CD4-positive, alpha-beta T cell treated with Interleukin-17A for 1 hour (primary cell): ENCODE results near the gene KCNT1.

ENCODE experiments used
- DNase-seq: peaks from one replicate; pipeline ENCODE4 v3.0.0-alpha.2; 2020

Gene KCNT1

DNA sequence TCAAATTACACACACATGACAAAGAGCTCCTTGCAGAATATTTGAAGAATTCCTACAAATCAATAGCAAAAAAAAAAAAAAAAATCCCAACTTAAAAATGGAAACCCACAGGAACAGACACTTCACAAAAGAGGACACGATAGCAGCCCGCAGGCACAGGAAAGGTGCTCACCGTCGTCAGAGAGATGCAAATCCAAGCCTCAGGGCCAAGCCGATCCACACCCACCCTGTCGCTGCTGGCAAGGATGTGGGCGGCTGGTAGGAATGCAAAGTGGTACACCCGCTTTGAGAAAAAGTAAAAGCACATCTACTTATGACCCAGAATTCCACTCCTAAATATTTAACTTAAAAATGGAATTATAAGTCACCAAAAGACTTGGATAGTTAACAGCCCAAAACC lies 28.0 kb upstream of the KCNT1 start:
- DNase-seq, result no peak

GRCh38 chr9:135674977-135675376 lies 27.0 kb upstream of the KCNT1 start:
- no peak for DNase-seq

DNA sequence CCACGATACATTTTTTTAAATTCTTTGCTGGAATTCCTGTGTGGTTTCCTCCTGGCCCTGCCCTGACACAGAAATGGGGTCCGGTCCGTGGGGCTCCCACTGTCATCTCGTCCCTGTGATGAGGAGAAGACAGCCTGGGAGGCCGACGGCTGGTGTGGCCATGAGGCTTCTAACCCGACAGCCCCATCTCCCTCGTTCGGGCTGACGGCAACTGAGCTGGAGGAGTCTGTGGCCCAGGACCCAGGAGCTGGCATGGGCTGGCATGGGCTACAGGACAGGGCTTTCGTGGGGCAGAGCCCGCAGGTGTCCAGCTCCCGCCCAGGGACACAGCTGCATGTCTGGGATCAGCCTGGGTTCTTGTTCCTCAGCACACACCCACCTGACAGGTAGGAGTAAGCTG lies 25.1 kb upstream of the KCNT1 start:
- no peak for DNase-seq

DNA sequence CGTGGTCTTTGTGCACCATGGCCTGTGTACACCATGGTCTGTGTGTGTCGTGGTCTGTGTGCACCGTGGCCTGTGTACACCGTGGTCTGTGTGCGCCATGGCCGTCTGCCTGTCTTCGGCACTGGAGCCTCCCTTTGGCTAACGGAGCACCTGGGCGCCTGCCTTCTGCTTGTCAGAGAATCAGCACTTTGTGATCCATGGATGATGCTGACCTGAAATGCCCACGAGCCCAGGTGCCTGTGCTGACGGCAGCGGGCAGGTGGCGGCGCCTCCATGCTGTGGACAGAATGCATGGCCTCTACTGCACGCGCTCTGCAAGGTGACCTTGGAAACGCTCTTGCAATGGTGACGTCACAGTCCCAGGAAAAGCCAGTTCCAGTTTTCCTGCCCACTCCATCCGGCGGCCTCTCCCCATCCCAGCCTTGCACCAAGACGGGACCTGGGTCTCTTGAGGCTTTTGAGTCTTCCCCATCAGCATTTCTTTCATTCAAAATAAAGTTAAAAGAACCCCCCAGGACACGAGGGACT lies 24.3 kb upstream of the KCNT1 start:
- DNase-seq, result no peak

DNA sequence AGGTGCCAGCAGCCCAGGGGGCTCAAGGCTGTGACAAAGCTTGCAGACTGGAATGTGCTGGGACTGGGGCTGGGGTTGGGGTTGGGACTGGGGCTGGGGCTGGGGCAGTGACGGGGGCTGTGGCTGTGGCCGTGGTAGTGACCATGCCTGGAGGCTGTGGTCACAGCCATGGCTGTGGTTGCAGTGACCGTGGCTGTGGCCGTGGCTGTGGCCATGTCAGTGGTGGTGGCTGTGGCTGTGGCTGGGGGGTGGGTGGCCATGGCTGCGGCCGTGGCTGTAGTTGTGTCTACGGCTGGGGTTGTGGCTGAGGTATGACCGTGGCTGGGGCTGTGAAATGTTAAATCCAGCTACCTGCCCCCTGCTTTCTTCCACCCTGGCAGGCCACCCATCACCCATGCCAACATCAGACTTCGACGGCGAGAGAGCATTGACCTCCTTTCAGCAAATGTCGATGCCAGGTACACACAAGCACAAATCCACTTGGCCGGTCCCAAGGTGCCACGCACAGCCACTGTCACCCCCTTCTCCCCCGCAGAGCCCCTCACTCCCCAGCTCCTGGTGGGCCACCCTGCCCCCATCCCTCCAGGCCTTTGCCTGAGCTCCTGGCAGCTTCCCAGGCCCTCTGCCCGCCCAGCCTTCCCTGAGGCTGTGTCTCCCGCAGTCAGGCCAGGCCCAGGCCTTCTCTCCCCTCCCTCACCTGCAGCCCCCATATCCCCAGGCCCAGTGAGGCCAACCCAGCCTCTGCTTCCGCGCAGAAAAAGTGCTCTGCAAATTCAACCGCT lies 23.6 kb upstream of the KCNT1 start:
- DNase-seq, result no peak

DNA sequence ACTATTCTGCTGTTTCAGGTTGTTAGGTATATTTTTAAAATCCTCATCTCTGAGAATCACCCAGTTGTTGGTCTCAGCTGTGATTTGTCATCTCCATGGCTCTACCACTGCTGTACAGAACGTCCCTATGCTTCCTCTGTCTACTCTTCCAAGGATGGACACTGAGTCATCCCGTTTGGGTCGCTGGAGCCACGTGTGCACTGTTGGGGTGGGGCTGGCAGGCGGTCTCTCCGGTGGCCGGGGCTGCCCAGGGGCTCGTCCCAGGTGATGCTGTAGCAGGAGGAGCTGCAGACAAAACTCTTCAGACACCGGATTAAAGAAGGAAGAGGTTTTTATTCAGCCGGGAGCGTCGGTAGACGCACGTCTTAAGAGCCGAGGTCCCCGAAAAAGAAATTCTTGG lies 21.9 kb upstream of the KCNT1 start:
- no peak for DNase-seq

GRCh38 chr9:135681161-135681560 lies 20.8 kb upstream of the KCNT1 start:
- DNase-seq, result no peak

DNA sequence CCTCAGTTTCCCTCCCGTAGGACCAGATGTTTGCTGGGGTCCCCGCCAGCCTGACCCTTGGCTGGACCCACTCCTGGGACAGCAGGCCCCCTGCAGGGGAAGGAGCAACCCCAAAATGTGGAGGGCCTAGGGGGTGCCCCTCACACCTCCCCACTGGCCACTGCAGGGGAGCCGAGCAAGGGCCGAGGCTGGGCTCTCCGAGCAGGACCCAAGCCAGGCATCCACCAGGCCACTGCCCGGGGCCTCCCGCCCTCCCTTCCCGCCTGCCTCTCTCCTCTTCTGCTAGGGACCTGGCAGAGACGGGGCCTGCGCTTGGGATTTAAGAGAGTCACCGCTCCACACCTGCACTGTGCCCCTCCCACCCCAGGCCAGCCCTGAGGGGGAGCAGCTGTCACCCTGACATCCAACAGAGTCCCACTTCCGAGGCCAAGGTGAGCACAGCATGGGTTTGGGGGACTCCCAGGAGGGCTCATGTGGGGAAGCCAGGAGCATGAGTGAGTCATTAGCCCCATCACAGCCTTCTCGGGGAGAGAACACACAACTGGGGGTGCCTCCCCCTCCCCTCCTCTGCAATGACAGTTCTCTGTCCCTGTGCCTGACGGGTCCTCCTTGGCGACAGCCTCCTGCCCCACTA lies 18.5 kb upstream of the KCNT1 start:
- no peak for DNase-seq

DNA sequence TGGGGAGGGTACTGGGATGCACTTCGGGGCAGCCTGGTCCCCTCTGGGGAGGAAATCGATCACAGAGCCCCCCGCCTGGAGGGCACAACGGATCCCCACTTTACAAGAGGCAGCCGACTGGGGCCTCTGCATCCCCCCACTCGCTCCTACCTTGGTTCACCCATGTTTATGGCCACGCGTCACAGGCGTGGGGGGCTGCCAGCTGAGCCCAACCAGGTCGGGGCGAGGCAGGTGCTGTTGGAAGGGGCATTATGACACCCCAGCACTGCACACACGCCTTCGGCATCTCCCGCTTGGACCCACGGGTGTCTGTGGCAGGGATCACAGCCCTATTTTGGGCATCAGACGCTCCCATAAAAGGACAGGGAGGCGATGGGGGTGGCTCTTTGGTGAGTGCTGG lies 17.3 kb upstream of the KCNT1 start:
- DNase-seq, result no peak

- DNase-seq, result no peak
Measured at GRCh38 chr9:135687216-135687615, 14.8 kb upstream of the KCNT1 start.

DNA sequence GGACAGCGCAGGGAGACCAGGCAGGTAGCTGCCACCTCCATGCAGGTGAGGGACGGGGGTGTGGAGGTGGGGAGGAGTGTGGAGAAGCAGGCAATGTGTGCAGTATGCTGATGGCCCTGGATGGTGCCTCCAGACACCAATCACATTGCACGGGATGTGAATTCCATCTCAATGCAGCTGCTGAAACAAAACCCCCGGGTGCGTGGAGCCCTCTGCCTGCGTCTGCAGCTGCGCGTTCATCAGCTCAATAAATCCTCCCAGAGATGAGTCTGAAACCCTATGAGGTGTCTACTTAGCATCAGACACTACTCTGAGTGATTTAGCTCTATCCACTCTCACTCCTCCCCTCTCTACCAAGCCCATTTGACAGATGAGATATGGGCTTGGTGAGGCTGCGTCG lies 13.0 kb upstream of the KCNT1 start:
- no peak for DNase-seq

DNA sequence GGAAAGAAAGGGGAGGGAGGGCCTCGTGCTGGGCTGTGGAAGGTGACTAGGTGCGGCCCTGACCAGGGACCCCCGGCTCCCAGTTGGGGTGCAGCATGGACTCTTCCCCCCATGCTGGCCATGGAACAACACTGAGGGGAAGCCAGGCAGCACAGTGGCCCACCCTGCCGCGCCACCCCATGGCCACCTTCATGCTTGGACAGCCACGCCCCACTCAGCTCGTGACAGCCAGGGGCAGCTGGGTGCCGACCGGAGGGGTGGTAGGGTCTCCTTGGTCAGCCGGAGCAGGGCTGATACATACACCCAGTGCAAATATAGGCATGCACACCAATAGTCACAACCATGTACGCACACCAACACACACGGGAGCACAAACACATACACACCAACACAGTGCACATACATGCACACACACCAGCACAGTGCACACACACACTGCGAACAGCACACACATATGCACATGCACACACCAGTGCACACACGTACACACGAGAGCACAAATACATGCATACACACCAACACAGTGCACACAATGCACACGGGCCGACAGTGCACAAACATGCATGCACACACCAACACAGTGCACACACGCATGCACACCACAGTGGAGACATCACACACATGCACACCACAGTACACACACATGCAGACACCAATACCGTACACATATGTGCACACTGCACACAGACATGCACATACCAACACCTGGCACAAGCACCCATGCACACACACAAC lies 11.0 kb upstream of the KCNT1 start:
- DNase-seq, result no peak

DNA sequence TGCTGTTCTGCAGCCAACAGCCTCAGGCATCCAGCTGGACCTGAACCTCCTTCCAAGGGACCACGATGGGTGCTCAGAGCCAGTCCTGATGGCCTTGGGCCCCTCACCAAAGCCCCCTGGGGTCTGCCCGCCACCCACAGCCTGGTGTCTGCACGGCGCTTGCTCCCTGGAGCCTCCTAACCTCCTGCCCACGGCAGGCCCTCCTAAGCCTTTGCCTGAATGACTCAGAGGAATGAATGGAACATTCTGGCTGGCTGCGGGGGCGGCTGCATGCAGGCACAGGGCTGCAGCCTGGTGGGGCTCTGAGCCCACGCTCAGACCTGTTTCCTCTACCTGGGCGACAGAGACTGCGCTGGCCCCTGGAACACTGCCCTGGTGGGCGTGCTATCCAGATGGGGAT lies 9.6 kb upstream of the KCNT1 start:
- no peak for DNase-seq

GRCh38 chr9:135693265-135693664 lies 8.7 kb upstream of the KCNT1 start:
- no peak for DNase-seq

DNA sequence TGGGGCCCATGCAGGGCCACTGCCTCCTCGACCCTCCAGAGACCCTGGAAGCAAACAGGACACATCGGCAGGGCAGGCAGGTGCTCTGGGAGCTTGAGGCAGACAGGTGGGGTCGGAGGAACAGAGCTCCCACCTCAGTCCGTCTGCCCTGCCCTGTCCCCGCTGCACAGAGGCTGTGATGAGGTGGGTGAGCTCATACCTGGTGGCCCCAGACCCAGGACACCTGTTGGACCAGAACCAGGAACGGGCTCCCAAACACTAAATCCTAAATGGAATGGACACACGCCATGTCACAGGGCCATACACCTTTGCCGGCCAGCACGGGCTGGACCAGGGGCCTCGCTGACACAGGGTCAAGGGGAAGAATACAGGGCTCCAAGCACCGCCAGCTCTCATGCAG lies 8.2 kb upstream of the KCNT1 start:
- DNase-seq, result no peak

- DNase-seq, result no peak
Measured at GRCh38 chr9:135694414-135694813, 7.6 kb upstream of the KCNT1 start.

GRCh38 chr9:135695036-135695435 lies 6.9 kb upstream of the KCNT1 start:
- no peak for DNase-seq

GRCh38 chr9:135695642-135696041 lies 6.3 kb upstream of the KCNT1 start:
- DNase-seq, result no peak

GRCh38 chr9:135696446-135696845 lies 5.5 kb upstream of the KCNT1 start:
- DNase-seq, result no peak

DNA sequence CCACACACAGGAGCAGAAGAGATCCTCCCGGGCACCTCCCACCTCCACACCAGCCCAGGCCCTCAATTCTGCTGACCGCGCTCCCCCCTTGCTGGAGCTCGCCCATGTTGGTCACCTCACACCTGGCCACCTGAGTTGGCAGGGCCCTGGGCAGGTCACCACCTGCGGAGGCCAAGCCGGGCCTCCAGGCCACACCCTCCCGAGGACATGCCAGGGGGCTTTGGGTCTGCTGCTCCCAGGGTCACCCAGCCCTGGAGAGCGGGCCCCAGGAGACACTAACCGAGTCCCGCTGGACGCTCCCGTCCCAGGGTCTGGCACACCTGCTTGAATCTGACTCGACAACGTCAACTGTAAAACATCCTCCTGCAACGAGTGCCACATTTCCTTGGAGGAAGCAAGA lies 4.8 kb upstream of the KCNT1 start:
- DNase-seq, result no peak

- DNase-seq, result no peak
Measured at GRCh38 chr9:135698236-135698635, 3.7 kb upstream of the KCNT1 start.

- no peak for DNase-seq
Measured at GRCh38 chr9:135698767-135699166, 3.2 kb upstream of the KCNT1 start.

DNA sequence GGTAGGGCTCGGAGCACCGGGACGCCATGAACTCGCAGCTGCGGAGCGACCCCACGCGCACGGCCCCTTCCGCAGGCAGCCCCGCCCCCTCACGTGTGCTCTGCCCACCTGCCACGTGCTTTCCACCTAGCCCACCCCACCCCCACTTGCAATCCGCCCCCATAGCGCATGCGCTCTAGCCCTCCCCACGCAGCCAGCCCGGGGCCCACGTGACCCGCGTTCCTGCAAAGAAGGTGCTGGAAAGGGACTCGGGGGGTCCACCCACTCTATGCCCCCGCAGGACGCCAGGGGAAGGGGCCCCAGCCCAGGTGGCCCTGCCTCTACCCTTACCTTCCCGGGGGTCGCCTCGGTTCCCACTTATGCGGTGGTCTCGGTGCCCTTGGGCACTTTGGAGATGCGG lies 2.5 kb upstream of the KCNT1 start, which contains the start of gene SOHLH1:
TSS of gene SOHLH1 (minus strand) at position 42 of the 400 bp plus-strand sequence. CDS start at position 28, 14 bp downstream.
- no peak for DNase-seq

DNA sequence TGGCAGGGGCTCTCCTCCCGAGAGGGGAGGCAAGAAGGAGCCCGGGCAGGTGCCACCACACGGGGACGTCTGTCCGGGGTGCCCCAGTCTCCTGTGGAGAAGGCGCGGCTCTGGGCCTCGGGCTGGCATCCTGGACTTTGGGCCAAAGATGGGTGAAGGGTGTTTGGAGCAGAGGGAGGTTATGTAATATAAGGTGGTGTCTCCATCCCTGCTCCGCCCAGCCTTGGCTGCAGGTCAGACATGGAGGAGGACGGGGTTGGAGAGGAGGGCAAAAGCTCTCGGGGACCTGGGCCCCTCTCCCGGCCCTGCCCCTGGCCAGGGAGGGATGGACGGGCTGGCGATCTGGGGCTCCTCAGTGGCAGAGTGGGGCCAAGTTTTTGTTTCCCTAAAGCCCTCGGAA lies 1.5 kb upstream of the KCNT1 start:
- DNase-seq, result no peak
